HuH-7 (cell line): Measurements from ENCODE around the gene GAMT.

Experiments used
- DNase-seq: peaks from one replicate; pipeline ENCODE4 v3.0.0; 2011; ENCODE audit warnings: low spot score

Gene GAMT

DNA sequence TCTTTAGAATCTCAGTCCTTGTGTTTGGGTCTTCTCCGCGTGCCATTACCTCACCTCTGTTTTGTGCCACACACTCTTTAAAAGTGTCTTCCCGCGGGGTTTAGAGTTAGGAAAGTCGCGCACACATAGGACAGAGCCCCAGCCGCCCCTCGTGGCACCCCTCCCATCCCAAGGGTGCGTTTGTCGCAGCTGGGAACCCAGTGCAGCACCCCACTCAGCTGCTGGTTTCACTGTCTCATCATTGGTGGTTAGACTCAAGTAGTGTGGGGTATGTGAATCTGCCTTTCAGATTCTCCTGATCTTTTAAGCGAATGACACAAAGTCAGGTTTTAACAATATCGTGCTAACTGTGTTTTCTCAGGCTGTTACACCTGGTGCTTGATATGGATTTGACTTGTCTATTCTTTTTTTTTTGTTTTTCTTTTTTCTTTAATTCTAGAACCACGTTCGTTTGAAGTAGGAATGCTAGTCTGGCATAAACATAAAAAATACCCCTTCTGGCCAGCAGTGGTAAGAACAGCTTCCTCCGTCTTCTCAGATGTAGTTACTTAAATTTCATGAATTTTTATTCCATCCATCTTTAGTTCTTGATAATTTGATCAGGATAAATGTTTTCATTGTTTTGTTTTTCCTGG is 37.2 kb downstream of the GAMT start:
- DNase-seq: no peak

DNA sequence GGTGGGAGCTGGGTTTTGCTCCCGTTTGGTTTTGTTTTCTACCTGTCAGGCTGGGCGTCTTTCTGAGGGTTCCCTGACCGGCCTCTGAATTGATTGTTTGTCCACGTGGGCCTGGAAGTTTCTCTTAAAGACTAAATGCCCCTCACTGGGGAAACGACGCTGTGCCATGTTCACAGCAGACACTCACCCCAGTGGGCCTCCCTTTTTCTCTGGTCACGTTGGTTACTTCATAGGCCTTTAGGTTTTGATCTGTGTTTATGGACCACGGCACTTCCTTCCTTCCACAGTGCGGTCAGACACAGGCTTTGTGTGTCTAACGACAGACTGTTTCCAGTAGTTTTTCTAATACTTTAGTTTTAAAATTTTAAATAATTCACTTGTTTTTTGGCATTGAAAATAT is 37.7 kb downstream of the GAMT start:
- no peak for DNase-seq

DNA sequence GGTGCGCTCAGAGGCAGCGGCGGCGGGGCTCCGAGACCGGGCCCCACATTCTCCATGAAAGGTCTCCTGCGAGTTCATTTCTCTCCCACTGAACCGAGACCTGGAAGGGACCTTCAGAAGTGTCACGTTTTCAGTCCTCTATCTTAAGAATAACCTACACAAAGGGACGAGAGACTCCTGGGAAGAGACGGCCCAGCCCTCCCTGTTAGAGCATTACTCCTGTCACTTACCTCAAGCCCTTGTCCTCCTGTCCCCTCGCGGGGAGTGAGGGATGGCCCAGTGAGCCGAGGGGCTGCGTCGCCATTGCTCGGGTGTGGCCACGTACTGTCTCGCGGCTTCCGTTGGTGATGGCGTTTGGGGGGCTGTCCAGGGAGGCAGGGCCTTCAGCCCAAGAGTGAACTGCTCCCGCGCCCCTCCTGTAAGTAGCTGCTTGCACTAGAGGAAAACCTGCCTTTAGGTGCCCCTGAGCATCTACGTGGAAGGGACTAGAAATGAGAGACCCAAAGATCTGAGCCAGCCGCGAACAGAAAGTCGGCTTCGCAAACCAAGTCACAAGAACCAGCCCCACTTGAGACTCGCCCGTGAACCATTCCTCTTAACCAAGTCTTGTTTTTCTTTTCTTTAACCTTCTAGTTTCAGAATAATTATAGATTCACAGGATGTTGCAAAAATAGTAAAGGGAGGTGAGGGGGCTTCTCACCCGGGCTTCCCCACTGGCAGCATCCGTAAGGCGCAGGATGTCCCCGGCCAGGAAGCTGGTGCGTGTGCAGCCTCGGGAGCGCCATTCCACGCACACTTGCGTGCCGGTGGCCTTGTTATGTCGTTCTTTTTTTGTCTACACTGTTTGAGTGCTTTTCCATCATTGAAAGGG is 38.7 kb downstream of the GAMT start:
- no peak for DNase-seq

DNA sequence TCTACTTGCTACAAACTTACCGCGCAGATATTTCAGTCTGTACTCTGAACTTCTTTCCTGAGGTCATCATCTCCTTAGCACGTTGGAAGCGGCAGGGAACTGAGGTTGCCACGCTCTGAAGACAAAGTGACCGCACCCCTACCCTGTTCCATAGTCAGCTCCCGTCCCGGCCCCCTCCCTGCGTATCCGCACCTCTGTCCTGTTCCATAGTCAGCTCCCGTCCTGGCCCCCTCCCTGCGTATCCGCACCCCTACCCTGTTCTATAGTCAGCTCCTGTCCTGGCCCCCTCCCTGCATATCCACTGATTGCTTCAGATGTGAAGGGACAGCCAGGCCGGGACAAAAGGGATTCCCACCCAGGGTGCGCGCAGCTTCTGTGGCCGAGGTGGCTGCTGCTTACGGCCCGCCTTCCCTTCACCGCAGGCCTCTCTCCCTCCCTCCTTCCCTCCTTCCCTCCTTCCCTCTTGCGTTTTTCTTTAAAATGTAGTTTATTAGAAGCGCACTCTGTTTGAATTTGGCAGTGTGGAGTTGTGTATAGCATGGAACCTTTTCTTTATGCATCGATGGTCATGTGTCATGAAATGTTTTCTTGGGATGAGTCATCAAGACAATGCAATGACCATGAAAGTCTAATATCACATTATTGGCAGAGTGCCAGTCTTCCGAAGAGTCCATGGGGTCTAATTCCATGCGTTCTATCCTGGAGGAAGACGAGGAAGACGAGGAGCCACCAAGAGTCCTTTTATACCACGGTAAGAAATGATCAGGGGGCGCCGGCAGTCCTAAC is 39.5 kb downstream of the GAMT start:
- no peak for DNase-seq

DNA sequence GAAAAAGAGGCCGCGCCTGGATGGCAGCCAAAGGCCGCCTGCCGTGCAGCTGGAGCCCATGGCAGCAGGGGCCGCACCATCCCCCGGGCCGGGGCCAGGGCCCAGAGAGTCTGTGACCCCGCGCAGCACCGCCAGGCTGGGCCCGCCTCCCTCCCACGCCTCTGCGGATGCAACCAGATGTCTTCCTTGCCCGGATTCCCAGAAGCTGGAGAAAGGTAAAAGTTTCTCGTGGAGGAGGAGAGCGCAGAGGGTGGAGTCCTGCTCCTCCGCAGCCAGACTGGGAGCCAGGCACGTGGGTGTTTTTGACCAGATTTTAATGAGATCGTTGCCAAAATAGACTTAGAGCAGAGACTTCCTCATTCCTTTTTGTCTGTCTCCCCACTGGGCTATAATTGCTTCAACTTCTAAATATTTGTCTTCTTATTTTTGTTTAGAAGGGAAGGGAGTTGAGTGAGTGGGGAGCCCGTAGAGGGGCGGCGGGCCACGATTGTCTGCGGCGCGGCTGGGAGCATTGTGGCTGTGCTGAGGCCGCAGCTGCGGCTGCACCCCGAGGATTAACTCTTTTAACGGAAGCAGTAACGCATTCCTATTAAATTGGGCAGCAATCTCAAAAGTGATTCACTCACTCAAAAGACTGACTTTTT is 40.4 kb downstream of the GAMT start:
- DNase-seq: no peak

DNA sequence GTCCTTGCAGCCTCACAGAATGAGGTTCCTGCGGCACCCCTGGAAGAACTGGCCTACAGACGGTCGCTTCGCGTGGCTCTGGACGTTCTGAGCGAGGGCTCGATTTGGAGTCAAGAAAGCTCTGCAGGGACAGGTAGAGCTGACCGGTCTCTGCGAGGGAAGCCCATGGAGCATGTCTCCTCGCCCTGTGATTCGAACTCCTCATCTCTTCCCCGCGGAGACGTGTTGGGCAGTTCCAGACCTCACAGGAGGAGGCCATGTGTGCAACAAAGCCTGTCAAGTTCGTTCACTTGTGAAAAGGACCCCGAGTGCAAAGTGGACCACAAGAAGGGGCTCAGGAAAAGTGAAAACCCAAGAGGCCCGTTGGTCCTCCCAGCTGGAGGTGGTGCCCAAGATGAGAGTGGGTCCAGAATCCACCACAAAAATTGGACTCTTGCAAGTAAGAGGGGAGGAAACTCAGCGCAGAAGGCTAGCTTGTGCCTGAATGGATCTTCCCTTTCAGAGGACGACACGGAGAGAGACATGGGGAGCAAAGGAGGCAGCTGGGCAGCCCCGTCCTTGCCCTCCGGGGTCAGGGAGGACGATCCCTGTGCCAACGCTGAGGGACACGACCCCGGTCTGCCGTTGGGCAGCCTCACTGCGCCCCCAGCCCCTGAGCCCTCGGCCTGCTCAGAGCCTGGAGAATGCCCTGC is 41.1 kb downstream of the GAMT start:
- DNase-seq: no peak

DNA sequence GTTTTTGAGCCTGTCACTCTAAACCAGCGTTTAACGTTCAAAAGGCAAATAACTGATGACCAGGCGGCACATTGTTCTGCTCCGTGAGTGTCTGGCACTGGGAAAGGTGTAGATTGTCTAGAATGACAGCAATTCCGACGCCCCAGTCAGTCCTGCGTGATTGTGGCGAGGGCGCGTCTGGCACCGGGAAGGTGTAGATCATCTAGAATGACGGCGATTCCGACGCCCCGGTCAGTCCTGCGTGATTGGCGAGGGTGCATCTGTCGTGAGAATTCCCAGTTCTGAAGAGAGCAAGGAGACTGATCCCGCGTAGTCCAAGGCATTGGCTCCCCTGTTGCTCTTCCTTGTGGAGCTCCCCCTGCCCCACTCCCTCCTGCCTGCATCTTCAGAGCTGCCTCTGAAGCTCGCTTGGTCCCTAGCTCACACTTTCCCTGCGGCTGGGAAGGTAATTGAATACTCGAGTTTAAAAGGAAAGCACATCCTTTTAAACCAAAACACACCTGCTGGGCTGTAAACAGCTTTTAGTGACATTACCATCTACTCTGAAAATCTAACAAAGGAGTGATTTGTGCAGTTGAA is 43.7 kb downstream of the GAMT start:
- DNase-seq: no peak

DNA sequence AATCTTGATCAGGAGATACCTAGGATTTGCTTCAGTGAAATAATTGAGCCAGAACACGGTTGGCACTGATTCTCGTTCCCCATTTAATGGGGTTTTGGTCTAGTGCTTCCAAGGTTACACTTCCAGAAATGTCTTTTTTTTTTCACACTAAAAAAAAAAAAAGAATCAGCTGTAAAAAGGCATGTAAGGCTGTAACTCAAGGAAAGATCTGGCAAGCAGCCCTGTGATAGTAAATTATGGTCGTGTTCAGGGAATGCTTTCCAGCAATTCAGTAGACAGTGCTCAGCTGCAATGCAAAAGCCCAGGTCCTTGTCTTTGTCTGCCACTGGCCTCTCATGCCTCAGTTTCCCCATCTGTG is 44.9 kb downstream of the GAMT start:
- no peak for DNase-seq

DNA sequence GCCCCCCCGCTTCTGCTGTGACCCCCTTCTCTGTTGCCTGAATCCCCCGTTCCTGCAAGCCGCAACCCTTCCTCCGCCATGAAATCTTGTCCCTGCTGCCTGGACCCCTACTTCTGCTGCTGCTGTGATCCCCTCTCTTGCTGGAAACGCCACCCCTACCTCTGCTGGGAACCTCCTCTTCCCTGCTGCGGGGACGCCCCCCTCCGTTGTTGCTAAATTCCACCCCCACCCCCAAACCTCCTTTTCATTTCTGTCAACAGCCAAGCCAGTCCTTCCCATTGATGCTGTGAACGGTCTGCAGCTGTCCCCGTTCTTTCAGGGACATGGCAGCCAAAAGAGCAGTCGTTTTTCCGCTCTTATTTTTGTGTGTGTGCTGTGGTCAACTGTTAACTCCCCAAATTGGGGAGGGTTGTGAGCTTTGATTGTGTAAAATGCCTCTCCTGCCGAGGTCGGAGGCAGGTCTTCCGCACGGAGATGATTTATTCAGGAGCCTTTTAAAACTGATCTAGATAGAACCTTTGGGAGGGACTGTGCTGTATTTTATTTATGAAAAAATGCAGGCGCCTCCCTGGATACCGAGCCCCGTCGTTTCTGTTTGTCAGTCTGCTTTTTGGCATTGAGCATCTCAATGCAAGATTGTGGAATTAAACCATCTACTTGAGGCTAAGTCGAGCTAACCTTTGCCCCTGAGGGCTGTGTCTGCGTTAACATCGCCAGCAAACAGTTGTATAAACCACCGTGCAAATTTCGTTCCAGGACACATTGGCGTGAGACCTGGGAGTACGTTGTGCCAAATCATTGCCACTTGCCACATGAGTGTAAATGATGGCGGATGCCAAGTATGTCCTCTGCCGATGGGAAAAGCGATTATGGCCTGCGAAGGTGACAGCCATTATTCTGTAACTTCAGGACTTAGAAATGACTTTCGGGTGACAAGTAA is 45.5 kb downstream of the GAMT start:
- DNase-seq: no peak

DNA sequence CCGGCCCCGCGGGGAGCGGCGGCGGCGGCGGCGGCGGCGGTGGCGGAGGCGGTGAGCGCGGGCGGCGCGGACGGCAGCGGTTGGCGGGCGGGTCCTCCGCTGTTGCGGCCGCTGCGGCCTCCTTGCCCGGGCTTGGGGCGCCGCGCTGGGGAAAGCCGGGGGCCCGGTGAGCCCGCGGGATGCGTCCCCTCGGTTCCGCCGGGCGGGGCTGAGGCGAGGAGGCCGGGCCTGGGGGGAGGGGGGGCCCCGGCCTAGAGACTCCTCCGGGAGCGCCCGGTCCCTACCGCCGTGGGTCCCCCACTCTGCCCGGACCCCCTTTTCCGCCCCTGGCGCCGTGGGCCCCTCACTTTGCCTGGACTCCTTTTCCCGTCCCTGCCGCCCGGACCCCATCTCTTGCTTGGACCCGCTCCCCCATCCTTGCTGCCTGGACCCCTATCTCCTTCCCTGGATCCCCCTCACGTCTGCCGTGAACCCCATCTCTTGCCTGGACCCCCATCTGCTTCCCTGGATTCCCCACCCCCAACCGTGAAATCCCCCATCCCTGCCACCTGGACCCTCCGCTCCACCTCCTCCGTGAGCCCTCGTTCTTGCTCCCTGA is 46.3 kb downstream of the GAMT start:
- DNase-seq: no peak

DNA sequence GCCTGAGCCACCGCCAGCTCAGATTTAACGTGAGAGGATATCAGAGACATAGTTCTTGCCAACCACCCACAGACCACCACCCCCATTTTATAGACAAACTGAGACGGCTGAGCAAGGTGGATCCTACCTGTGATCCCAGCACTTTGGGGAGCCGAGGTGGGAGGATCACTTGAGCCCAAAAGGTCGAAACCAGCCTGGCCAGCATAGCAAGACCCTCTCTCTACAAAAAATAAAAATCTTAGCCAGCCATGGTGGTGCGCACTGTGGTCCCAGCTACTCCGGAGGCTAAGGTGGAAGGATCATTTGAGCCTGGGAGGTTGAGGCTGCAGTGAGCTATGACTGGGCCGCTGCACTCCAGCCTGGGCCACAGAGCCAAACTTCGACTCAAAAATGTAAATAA is 48.2 kb downstream of the GAMT start:
- no peak for DNase-seq

DNA sequence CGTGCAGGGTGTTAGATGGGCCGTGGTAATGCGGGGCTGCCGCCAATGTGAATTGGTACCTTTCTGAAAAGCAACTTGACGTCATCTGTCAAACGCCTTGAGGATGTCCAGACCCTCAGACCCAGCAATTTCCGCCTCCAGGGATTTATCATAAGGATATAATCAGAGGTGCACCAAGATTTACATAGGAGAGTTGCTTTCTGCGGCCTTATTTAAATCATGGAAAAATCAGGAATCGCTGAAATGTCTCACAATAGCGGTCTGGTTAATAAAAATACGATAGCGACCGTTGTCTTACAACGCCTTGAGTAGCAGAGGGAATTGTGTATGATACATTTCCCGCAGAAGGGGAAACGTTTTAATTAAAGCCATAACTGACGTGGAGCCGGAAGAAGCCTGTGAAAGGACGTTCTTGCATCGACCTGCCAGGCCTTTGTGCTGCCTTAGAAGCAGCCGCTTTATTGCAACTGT is 49.9 kb downstream of the GAMT start:
- no peak for DNase-seq

DNA sequence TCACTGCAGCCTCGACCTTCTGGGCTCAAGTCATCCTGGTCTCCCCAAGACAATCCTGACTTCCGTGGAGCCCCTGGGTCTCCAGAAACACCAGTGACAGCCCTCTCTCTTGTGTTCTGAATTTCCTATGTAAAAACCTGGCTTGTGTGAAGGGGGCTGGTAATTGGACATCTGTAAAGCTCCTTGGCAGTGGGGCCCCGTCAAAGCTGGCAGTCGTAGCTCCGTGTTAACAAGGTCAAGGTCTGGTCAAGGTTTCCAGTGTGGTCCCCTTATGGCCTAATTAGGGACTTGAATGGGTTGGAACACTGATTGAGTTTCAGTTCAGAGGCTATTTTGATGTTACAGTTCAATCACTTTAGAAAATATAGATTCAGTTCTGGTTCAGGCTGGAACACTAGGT is 50.5 kb downstream of the GAMT start:
- DNase-seq: no peak

DNA sequence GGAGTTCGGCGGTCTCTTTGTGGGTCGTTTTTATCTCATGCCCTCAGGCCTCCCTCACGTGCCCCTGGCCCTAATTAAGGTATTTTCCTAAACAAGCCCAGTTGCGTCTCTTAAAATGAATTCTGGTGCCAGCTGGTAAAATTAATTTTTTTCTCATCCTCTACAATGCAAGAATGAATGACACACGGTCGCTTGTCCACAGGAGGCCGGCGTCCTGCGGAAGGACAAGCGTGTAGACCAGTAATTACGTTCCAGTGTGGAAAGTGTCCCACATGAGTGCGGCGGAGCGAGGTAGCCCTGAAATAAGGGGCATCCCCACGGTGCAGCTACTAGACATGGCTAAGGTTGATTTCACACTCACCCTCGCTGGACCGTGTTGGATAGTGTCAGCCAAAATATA is 52.1 kb downstream of the GAMT start:
- DNase-seq: no peak
